Measurements from ENCODE around the gene FAM161B. TPM values are rescaled to one million over a fixed set of nuclear protein-coding genes. Genes with fewer than 3 reads are reported as not detected.
"Not testable (repeated sequence)": the region's sequence is repeated elsewhere in the genome, so short reads cannot be mapped to it uniquely, and the experiment has no call there.

FAM161B gene
- total RNA-seq, 2 donors from 2014 or later: 2.3 to 3.2 TPM

DNA sequence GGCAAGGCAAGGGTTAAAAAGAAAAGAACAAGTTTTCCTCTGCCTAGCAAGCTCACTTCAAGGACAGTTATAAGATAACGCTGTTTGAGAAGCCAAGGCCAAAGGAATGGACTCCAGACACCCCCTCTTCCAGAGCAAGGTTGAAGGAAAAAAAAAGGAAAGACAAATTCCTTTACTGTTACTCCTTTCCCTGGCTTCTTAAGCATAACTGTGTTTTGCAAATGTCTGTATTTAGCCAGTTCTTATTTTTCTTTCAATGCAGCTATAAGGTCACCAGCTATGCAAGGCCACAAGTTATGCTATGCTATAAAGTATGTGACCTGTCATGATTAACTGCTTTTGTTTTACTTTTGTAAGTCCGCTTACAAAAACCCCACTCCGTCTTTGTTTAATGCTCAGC lies 36.6 kb downstream of the FAM161B start:
- no peaks in the 10 kb centered on the region for H3K27me3 ChIP-seq
- H3K36me3 ChIP-seq: peaks cover 45% of the 10 kb centered on the region
- H3K4me3 ChIP-seq: no peak overlapping the region
- no peak for DNase-seq (ENCODE audit: low spot score)
- TF ChIP-seq, protein P1, sequence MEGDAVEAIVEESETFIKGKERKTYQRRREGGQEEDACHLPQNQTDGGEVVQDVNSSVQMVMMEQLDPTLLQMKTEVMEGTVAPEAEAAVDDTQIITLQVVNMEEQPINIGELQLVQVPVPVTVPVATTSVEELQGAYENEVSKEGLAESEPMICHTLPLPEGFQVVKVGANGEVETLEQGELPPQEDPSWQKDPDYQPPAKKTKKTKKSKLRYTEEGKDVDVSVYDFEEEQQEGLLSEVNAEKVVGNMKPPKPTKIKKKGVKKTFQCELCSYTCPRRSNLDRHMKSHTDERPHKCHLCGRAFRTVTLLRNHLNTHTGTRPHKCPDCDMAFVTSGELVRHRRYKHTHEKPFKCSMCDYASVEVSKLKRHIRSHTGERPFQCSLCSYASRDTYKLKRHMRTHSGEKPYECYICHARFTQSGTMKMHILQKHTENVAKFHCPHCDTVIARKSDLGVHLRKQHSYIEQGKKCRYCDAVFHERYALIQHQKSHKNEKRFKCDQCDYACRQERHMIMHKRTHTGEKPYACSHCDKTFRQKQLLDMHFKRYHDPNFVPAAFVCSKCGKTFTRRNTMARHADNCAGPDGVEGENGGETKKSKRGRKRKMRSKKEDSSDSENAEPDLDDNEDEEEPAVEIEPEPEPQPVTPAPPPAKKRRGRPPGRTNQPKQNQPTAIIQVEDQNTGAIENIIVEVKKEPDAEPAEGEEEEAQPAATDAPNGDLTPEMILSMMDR (IDR thresholded peaks at IDR 0.05): no peak
- H3K4me1 ChIP-seq: no peaks in the 10 kb centered on the region
- H3K27ac ChIP-seq: no peak overlapping the region
- H3K9me3 ChIP-seq: no peaks in the 10 kb centered on the region

DNA sequence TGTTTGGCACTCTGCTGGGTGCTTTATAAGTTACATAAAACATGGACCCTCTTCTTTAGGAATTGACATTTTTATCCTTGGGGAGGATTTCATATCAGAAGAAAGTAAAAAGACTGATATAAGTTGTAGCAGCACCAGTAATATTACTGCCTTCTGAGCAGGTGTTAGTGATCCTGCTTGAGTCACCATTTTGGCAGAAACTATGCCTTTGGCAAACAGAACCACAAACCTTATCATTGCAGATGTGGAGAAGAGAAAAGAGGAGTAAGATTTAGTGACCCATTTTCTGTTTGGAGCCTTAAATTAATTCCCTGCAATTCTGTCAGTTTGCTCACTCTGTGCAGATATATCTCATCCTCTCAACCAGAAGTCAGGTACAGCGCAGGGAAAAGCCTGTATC lies 40.2 kb downstream of the FAM161B start:
- H3K9me3 ChIP-seq: no peaks in the 10 kb centered on the region
- no peaks in the 10 kb centered on the region for H3K27me3 ChIP-seq
- no peak for DNase-seq (ENCODE audit: low spot score)
- H3K27ac ChIP-seq: no peak overlapping the region
- TF ChIP-seq, protein P1 (IDR thresholded peaks at IDR 0.05): no peak
- H3K4me3 ChIP-seq: no peak overlapping the region
- H3K4me1 ChIP-seq: no peaks in the 10 kb centered on the region
- H3K36me3 ChIP-seq: peaks cover 71% of the 10 kb centered on the region

DNA sequence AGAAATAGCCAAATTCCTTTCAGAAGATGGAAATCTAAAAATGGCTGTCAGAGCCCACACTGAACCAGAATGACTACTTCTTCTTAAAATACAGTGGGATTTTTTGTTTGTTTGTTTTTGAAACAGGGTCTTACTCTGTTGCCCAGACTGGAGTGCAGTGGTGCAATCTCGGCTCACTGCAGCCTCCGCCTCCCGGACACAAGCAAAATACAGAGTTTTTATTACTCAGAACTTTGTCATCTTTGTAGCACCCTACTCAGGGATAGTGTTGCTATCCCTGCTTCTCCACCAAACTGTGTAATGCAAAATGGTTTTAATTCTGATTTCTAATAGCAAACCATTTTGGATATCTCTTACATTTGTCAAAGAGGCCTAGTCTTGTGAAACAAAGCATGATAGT lies 46.9 kb downstream of the FAM161B start:
- TF ChIP-seq, protein P1 (IDR thresholded peaks at IDR 0.05): no peak
- H3K4me3 ChIP-seq: no peak overlapping the region
- H3K27me3 ChIP-seq: no peaks in the 10 kb centered on the region
- H3K27ac ChIP-seq: no peak overlapping the region
- H3K9me3 ChIP-seq: no peaks in the 10 kb centered on the region
- H3K36me3 ChIP-seq: peaks cover 71% of the 10 kb centered on the region
- DNase-seq (ENCODE audit: low spot score): no peak
- H3K4me1 ChIP-seq: no peaks in the 10 kb centered on the region

DNA sequence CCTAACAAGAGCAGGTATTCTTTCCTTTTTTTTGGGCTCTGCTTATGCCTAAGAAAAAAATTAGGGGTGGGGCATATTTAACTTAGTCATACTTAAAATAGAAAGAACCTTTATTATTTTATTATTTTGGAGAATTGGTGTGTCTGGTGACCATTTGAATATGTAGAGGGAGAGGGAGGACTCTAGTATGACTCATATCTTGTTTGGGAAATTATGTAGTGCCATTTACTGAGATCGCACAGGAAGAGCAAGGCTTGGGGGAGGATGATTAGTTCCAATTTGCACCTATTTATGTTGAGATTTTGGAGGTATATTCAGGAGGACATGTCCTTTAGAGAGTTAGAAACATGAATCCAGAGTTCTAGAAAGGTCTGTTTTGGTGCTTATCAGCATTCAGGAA lies 53.4 kb downstream of the FAM161B start:
- H3K27ac ChIP-seq: no peak overlapping the region
- DNase-seq (ENCODE audit: low spot score): no peak
- no peaks in the 10 kb centered on the region for H3K9me3 ChIP-seq
- peaks cover 75% of the 10 kb centered on the region for H3K36me3 ChIP-seq
- no peak overlapping the region for H3K4me3 ChIP-seq
- TF ChIP-seq, protein P1 (IDR thresholded peaks at IDR 0.05): no peak
- H3K27me3 ChIP-seq: no peaks in the 10 kb centered on the region
- no peaks in the 10 kb centered on the region for H3K4me1 ChIP-seq

DNA sequence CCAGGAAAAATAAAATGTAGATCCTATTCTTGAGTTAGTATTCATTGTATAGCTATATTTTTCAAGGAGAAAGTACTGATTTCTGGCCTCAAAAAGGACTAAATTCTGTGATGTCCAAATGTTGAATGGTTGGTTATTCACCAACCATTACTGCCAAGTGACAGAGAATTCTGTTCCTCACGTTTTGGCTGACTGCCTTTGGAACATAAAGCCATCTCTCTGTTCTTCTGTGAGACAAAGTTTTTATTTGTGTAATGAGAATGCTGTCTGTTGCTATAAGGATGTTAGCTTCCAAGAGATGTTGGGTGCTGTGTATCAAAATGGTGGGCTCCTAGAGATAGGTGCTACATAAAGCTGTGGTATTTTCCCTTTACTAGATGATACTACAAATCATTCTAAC lies 54.0 kb downstream of the FAM161B start:
- no peak for DNase-seq (ENCODE audit: low spot score)
- H3K36me3 ChIP-seq: peaks cover 72% of the 10 kb centered on the region
- no peak overlapping the region for H3K4me3 ChIP-seq
- H3K9me3 ChIP-seq: no peaks in the 10 kb centered on the region
- H3K27ac ChIP-seq: no peak overlapping the region
- TF ChIP-seq, protein P1 (IDR thresholded peaks at IDR 0.05): no peak
- H3K27me3 ChIP-seq: no peaks in the 10 kb centered on the region
- no peaks in the 10 kb centered on the region for H3K4me1 ChIP-seq

DNA sequence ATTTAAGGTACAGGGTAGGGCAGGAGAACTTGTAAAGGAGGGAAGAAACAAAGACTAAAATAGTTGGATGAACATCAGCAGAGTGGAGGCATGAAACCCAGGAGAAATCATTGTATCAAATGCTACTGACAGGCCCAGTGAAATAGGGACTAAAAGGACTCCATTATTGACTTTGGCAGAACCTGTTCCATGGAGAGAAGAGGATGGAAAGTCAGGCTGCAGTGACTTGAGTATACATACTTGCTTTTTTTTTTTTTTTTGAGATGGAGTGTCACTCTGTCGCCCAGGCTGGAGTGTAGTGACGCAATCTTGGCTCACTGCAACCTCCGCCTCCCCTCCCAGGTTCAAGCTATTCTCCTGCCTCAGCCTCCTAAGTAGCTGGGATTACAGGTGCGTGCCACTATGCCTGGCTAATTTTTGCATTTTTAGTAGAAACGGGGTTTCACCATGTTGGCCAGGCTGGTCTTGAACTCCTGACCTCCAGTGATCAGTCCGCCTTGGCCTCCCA lies 55.7 kb downstream of the FAM161B start:
- not testable (repeated sequence) for DNase-seq (ENCODE audit: low spot score); H3K27ac ChIP-seq; H3K4me3 ChIP-seq; H3K27me3 ChIP-seq; H3K9me3 ChIP-seq; H3K4me1 ChIP-seq
- peaks cover 62% of the 10 kb centered on the region for H3K36me3 ChIP-seq

All from right atrium auricular region (tissue), 2 donors.